H9 (cell line): ENCODE measurements around the gene SPRR4. TPM values are rescaled to one million over a fixed set of nuclear protein-coding genes. Genes with fewer than 3 reads are reported as not detected.

Source experiments
- DNase-seq: peaks from one replicate; pipeline ENCODE4 v3.0.0-alpha.2; 2017
- H2AFZ ChIP-seq: one replicate; pipeline ENCODE4 v1.6.1; 2013; ENCODE audit warnings: mild to moderate bottlenecking, low read length, control low read depth, moderate library complexity
- H2AK5ac ChIP-seq: 2 replicates; pipeline ENCODE4 v1.6.1; 2013; ENCODE audit warnings: low read length, control low read depth, mixed read lengths; ENCODE audit not compliant: insufficient read length
- H2BK120ac ChIP-seq: one replicate; pipeline ENCODE4 v1.6.1; 2013; ENCODE audit warnings: low read depth, mild to moderate bottlenecking, low read length, control low read depth, inconsistent platforms; ENCODE audit not compliant: poor library complexity, severe bottlenecking
- H2BK12ac ChIP-seq: 2 replicates; pipeline ENCODE4 v1.6.1; 2013; ENCODE audit warnings: low read length, control low read depth, mixed read lengths, low read depth; ENCODE audit not compliant: insufficient read length
- H2BK15ac ChIP-seq: 2 replicates; pipeline ENCODE4 v1.6.1; 2013; ENCODE audit warnings: low read depth, low read length, control low read depth
- H2BK20ac ChIP-seq: one replicate; pipeline ENCODE4 v1.6.1; 2013; ENCODE audit warnings: low read depth, mild to moderate bottlenecking, low read length, control low read depth, inconsistent platforms; ENCODE audit not compliant: poor library complexity, severe bottlenecking
- H2BK5ac ChIP-seq: 2 replicates; pipeline ENCODE4 v1.6.1; 2013; ENCODE audit warnings: low read length, control low read depth, mixed read lengths; ENCODE audit not compliant: insufficient read length
- H3K14ac ChIP-seq: 2 replicates; pipeline ENCODE4 v1.6.1; 2013; ENCODE audit warnings: low read length, control low read depth; ENCODE audit not compliant: insufficient read depth
- H3K18ac ChIP-seq: 2 replicates; pipeline ENCODE4 v1.6.1; 2013; ENCODE audit warnings: low read depth, mild to moderate bottlenecking, mixed read lengths, low read length, control low read depth; ENCODE audit not compliant: insufficient read length
- H3K23ac ChIP-seq: 2 replicates; pipeline ENCODE4 v1.6.1; 2013; ENCODE audit warnings: low read length, control low read depth, mixed read lengths, low read depth; ENCODE audit not compliant: insufficient read length
- H3K23me2 ChIP-seq: 2 replicates; pipeline ENCODE4 v1.6.1; 2013; ENCODE audit warnings: low read depth, mild to moderate bottlenecking, mixed read lengths, low read length, control low read depth; ENCODE audit not compliant: insufficient read length, poor library complexity, severe bottlenecking
- H3K27ac ChIP-seq: 2 replicates; pipeline ENCODE4 v1.5.1; 2013; ENCODE audit warnings: low read length, control low read depth, mixed read lengths, low read depth; ENCODE audit not compliant: insufficient read length
- H3K27me3 ChIP-seq: 2 replicates; pipeline ENCODE4 v1.6.1; 2013; ENCODE audit warnings: low read length, control low read depth, inconsistent platforms; ENCODE audit not compliant: insufficient read depth
- H3K4ac ChIP-seq: 2 replicates; pipeline ENCODE4 v1.6.1; 2013; ENCODE audit warnings: low read depth, mild to moderate bottlenecking, control low read depth, inconsistent platforms, low read length, moderate library complexity
- H3K4me1 ChIP-seq: 2 replicates; pipeline ENCODE4 v1.6.1; 2013; ENCODE audit warnings: low read length, control low read depth, inconsistent platforms; ENCODE audit not compliant: insufficient read depth
- H3K4me2 ChIP-seq: 2 replicates; pipeline ENCODE4 v1.6.1; 2013; ENCODE audit warnings: low read length, control low read depth, mixed read lengths; ENCODE audit not compliant: insufficient read length, insufficient read depth
- H3K56ac ChIP-seq: 2 replicates; pipeline ENCODE4 v1.6.1; 2013; ENCODE audit warnings: low read depth, mild to moderate bottlenecking, mixed read lengths, low read length, control low read depth; ENCODE audit not compliant: insufficient read length
- H3K79me1 ChIP-seq: 2 replicates; pipeline ENCODE4 v1.6.1; 2013; ENCODE audit warnings: low read depth, mild to moderate bottlenecking, moderate library complexity, low read length, control low read depth, inconsistent platforms; ENCODE audit not compliant: insufficient read depth, poor library complexity, severe bottlenecking
- H3K79me2 ChIP-seq: 2 replicates; pipeline ENCODE4 v1.6.1; 2013; ENCODE audit warnings: low read length, control low read depth, inconsistent platforms; ENCODE audit not compliant: insufficient read depth
- H3K9ac ChIP-seq: 2 replicates; pipeline ENCODE4 v1.6.1; 2013; ENCODE audit warnings: low read length, control low read depth, mixed read lengths; ENCODE audit not compliant: insufficient read length; ENCODE audit errors: extremely low read depth
- H3K9me3 ChIP-seq: one replicate; pipeline ENCODE4 v1.6.1; 2013; ENCODE audit warnings: low read depth, low read length, inconsistent platforms; ENCODE audit not compliant: control insufficient read depth
- H3T11ph ChIP-seq: one replicate; pipeline ENCODE4 v1.6.1; 2013; ENCODE audit warnings: mild to moderate bottlenecking, low read length, control low read depth, inconsistent platforms
- H4K20me1 ChIP-seq: one replicate; pipeline ENCODE4 v1.6.1; 2013; ENCODE audit not compliant: control insufficient read depth, insufficient read length, insufficient read depth
- H4K5ac ChIP-seq: 2 replicates; pipeline ENCODE4 v1.6.1; 2013; ENCODE audit warnings: low read depth, mild to moderate bottlenecking, mixed read lengths, low read length, control low read depth; ENCODE audit not compliant: insufficient read length
- H4K8ac ChIP-seq: replicated peaks from 2 replicates; pipeline ENCODE4 v1.6.1; 2013; ENCODE audit warnings: low read length, control low read depth, mixed read lengths, low read depth; ENCODE audit not compliant: insufficient read length
- H4K91ac ChIP-seq: 2 replicates; pipeline ENCODE4 v1.6.1; 2013; ENCODE audit warnings: low read depth, mild to moderate bottlenecking, moderate library complexity, mixed read lengths, low read length, control low read depth; ENCODE audit not compliant: insufficient read length
- H3K27ac Mint-ChIP-seq, 3 experiments: 2 replicates in 2 of 3; 3 replicates in 1 of 3; pipeline ENCODE4 v1.8.0; 2020 to 2021; ENCODE audit warnings: mixed read lengths in 3 of 3, mild to moderate bottlenecking in 1 of 3, moderate library complexity in 1 of 3
- H3K27me3 Mint-ChIP-seq: 2 replicates; pipeline ENCODE4 v1.8.0; 2021; ENCODE audit warnings: low read depth, mild to moderate bottlenecking, moderate library complexity, mixed read lengths
- H3K36me3 Mint-ChIP-seq, 3 experiments: 2 replicates in 2 of 3; 3 replicates in 1 of 3; pipeline ENCODE4 v1.8.0; 2020 to 2021; ENCODE audit warnings: low read depth in 3 of 3, mixed read lengths in 3 of 3; ENCODE audit not compliant: insufficient read depth in 1 of 3
- H3K4me1 Mint-ChIP-seq, 2 experiments: 2 replicates each; pipeline ENCODE4 v1.8.0; 2020; ENCODE audit warnings: mixed read lengths in 2 of 2
- H3K4me3 Mint-ChIP-seq, 2 experiments: 2 replicates in 1 of 2; 3 replicates in 1 of 2; pipeline ENCODE4 v1.8.0; 2020 to 2021; ENCODE audit warnings: mild to moderate bottlenecking in 2 of 2, mixed read lengths in 2 of 2, moderate library complexity in 1 of 2
- H3K9me3 Mint-ChIP-seq, 2 experiments: 2 replicates in 1 of 2; 3 replicates in 1 of 2; pipeline ENCODE4 v1.8.0; 2020; ENCODE audit warnings: mild to moderate bottlenecking in 2 of 2, mixed read lengths in 2 of 2, moderate library complexity in 1 of 2
- CTCF ChIP-seq: fragments of 200-600 bp; sonication (generic); conservative IDR thresholded peaks from 3 replicates; pipeline ENCODE4 v1.8.0; 2021; ENCODE audit warnings: antibody characterized with exemption, mild to moderate bottlenecking
- WGBS: extraction: QIAGEN DNeasy Blood & Tissue Kit; methylation state at CpG from one replicate; pipeline ENCODE4 v1.1.7; 2013; ENCODE audit warnings: missing lambda C conversion rate, low lambda C conversion rate, mixed read lengths; ENCODE audit not compliant: insufficient read length; ENCODE audit errors: extremely low coverage; 5-methylcytosine and 5-hydroxymethylcytosine counted together
- total RNA-seq: library from RNA; stranded (reverse); gene quantifications from 2 replicates; pipeline ENCODE4 v1.2.1, GENCODE V29; 2021

The SPRR4 gene
- total RNA-seq, 1 experiment from 2014 or later = not detected

- H3K14ac ChIP-seq = no peak within 1 kb of the TSS
- H3K4ac ChIP-seq = no peak within 1 kb of the TSS
- no peaks in the 10 kb centered on the region for H3K9me3 ChIP-seq
- no peak within 1 kb of the TSS for H3K56ac ChIP-seq
- no peaks in the 10 kb centered on the region for H4K20me1 ChIP-seq
- H3K23ac ChIP-seq = no peak within 1 kb of the TSS
- H2BK20ac ChIP-seq = no peak within 1 kb of the TSS
- H2BK5ac ChIP-seq = no peak within 1 kb of the TSS
- Mint-ChIP-seq H3K4me1 (no peaks in the 10 kb centered on the region), H3K36me3 (no peaks in the 10 kb centered on the region), H3K4me3 (no peak within 1 kb of the TSS), H3K9me3 (peaks cover 0 to 11% of the 10 kb centered on the region in 2 experiments; a peak in 3 of 5 replicates), H3K27me3 (peaks cover 32% of the 10 kb centered on the region), H3K27ac (peak within 1 kb of the TSS in 1 of 3 experiments; percentile 27; a peak in 1 of 7 replicates)
- H3K27ac ChIP-seq = no peak within 1 kb of the TSS
- H2AFZ ChIP-seq = no peak within 1 kb of the TSS
- no peak within 1 kb of the TSS for H4K5ac ChIP-seq
- no peaks in the 10 kb centered on the region for H3K23me2 ChIP-seq
- no peak within 1 kb of the TSS for H3K9ac ChIP-seq
- no peaks in the 10 kb centered on the region for H3K79me2 ChIP-seq
- no peak within 1 kb of the TSS for H2BK12ac ChIP-seq
- no peak within 1 kb of the TSS for H3K4me2 ChIP-seq
- no peak for TF ChIP-seq CTCF
- no peak within 1 kb of the TSS for H2BK120ac ChIP-seq
- DNase-seq = no peak
- H3T11ph ChIP-seq = no peak within 1 kb of the TSS
- no CpG with 5 or more reads among the region's 3 CpGs for WGBS
- no peaks in the 10 kb centered on the region for H3K27me3 ChIP-seq
- no peak within 1 kb of the TSS for H3K18ac ChIP-seq
- no peak within 1 kb of the TSS for H2AK5ac ChIP-seq
- H4K8ac ChIP-seq = no peak within 1 kb of the TSS
- H3K4me1 ChIP-seq = no peaks in the 10 kb centered on the region
- no peak within 1 kb of the TSS for H4K91ac ChIP-seq
- no peaks in the 10 kb centered on the region for H3K79me1 ChIP-seq
- no peak within 1 kb of the TSS for H2BK15ac ChIP-seq
Observed at GRCh38 chr1:152983743-152984142, 13.3 kb downstream of the SPRR4 start, which contains the start of gene SPRR1A. SPRR1A (plus strand) TSS chr1:152984081; CDS start chr1:152985231, 1,150 bp downstream.
